ENCODE data around the gene EVC. TPM values are rescaled to one million over a fixed set of nuclear protein-coding genes. Genes with fewer than 3 reads are reported as not detected.
A peak's percentile ranks its signal among the peaks of the same experiment; 100 is the strongest.

EVC gene
- total and polyA plus RNA-seq, 2 of the 8 experiments (the other 6 are each of a cell fraction or from before 2014, with no cell fraction given), result 2.6 to 9.8 TPM

GRCh38 chr4:5787311-5787710 lies 76.3 kb downstream of the EVC start:
- H4K8ac ChIP-seq (ENCODE audit: extremely low read depth, insufficient read depth, low read length), result no peak overlapping the region
- H3K79me1 ChIP-seq (ENCODE audit: low read depth, low read length), result no peaks in the 10 kb centered on the region
- H2AFZ ChIP-seq (ENCODE audit: low read length), result no peak overlapping the region
- no peak overlapping the region for H3K9ac ChIP-seq (replicated peaks in 1 of 4; ENCODE audit: extremely low read depth in 1 of 4, low read depth in 3 of 4, low read length in 3 of 4)
- no peak overlapping the region for H3K14ac ChIP-seq (ENCODE audit: insufficient read length)
- H3K27ac ChIP-seq (ENCODE audit: low read depth, low read length), result no peak overlapping the region
- POLR2A ChIA-PET (ENCODE audit: partially characterized antibody), result no interaction called here
- peaks cover 0 to 5% of the 10 kb centered on the region in 2 experiments for H4K20me1 ChIP-seq (replicated peaks in 1 of 2; ENCODE audit: control insufficient read depth in 1 of 2, insufficient read depth in 2 of 2, low read length in 2 of 2)
- FAIRE-seq (no peak), DNase-seq (ENCODE audit: low read depth in 1 of 2, low spot score in 2 of 2) (peak in 1 of 2 experiments; percentile 22)
- H4K5ac ChIP-seq (ENCODE audit: insufficient read length, low read depth, low read length), result no peak overlapping the region
- H3K4me2 ChIP-seq (ENCODE audit: insufficient read depth in 1 of 2, low read depth in 2 of 2, low read length in 2 of 2), result no peak overlapping the region
- H2AK5ac ChIP-seq (ENCODE audit: low read depth, low read length), result no peak overlapping the region
- no peaks in the 10 kb centered on the region for H3K79me2 ChIP-seq (ENCODE audit: control insufficient read depth in 1 of 2, insufficient read depth in 2 of 2, low read length in 2 of 2)
- no peak overlapping the region for H2BK120ac ChIP-seq (replicated peaks; ENCODE audit: low read depth, low read length)
- H3K23me2 ChIP-seq (ENCODE audit: low read depth, low read length), result peaks cover 3% of the 10 kb centered on the region
- no peak overlapping the region for H2BK15ac ChIP-seq (ENCODE audit: low read length)
- H3K56ac ChIP-seq (replicated peaks; ENCODE audit: insufficient read length, low read depth, low read length), result no peak overlapping the region
- no peak overlapping the region for H2BK5ac ChIP-seq (ENCODE audit: low read depth, low read length)
- H3K23ac ChIP-seq (ENCODE audit: insufficient read length), result no peak overlapping the region
- CTCF ChIA-PET (ENCODE audit: partially characterized antibody), result interaction anchor here (1.0 kb wide), 1 partner anchor 17 kb away, joined by 3 read pairs; no protein-coding TSS in a partner anchor
- H3K9me3 ChIP-seq (ENCODE audit: insufficient read depth in 2 of 2, low read depth in 1 of 2, low read length in 1 of 2), result no peaks in the 10 kb centered on the region
- no peak overlapping the region for H3K4ac ChIP-seq (replicated peaks; ENCODE audit: insufficient read length, low read depth, low read length)
- H3K27me3 ChIP-seq (replicated peaks in 1 of 4; ENCODE audit: control insufficient read depth in 3 of 4, extremely low read depth in 1 of 4, insufficient read depth in 3 of 4, low read length in 3 of 4), result no peaks in the 10 kb centered on the region
- no peak overlapping the region for H3K18ac ChIP-seq (ENCODE audit: extremely low read depth, low read length)
- H3K4me1 ChIP-seq (replicated peaks in 1 of 4; ENCODE audit: control insufficient read depth in 3 of 4, insufficient read depth in 4 of 4, low read length in 3 of 4), result peaks cover 0 to 2% (median 1%) of the 10 kb centered on the region in 4 experiments; a peak in 1 of 7 replicates
- 90% methylated on average over 8 of the region's 8 CpGs; no CpG with 5 or more reads in 1 of the 2 experiments for WGBS, 2 experiments (ENCODE audit: extremely low coverage in 1 of 2, insufficient coverage in 1 of 2, insufficient read length in 1 of 2, insufficient replicate concordance in 2 of 2, low coverage in 1 of 2, low lambda C conversion rate in 2 of 2, missing lambda C conversion rate in 1 of 2)
- no peak overlapping the region for H4K91ac ChIP-seq (replicated peaks; ENCODE audit: insufficient read length, low read length)
- no peak overlapping the region for H2BK12ac ChIP-seq (ENCODE audit: low read depth, low read length)
- H3K36me3 ChIP-seq (ENCODE audit: control insufficient read depth in 2 of 4, insufficient read depth in 4 of 4, low read length in 3 of 4), result peaks cover 0 to 4% (median 4%) of the 10 kb centered on the region in 4 experiments; a peak in 5 of 8 replicates
- H2BK20ac ChIP-seq (ENCODE audit: low read length), result no peak overlapping the region
- H3K4me3 ChIP-seq (ENCODE audit: extremely low read depth in 1 of 4, insufficient read depth in 2 of 4, low read depth in 3 of 4, low read length in 4 of 4), result no peak overlapping the region
- no peak for TF ChIP-seq CTCF (IDR thresholded peaks at IDR 0.05; ENCODE audit: control extremely low read depth in 1 of 3, insufficient read depth in 1 of 3, low read depth in 1 of 3, low read length in 3 of 3)

All from H1 (cell line).